Cardiac fibroblast (primary cell): ENCODE results near the gene ERP29.
"Not testable (repeated sequence)": the region's sequence is repeated elsewhere in the genome, so short reads cannot be mapped to it uniquely, and the experiment has no call there.

Experiments
- DNase-seq, 2 donors: peaks; one replicate each; pipeline versions ENCODE4 v3.0.0 to v3.0.0-alpha.2; 2010; ENCODE audit warnings: low read depth in 2 of 2
- H3K4me3 ChIP-seq, 2 donors: replicated peaks in 1 of 2; 1 replicate in 1 of 2; 2 replicates in 1 of 2; pipeline ENCODE4 v1.5.1; 2011; ENCODE audit warnings: low read depth in 2 of 2, low read length in 2 of 2, mild to moderate bottlenecking in 2 of 2, moderate library complexity in 1 of 2
- CTCF ChIP-seq: IDR thresholded peaks from one replicate; pipeline ENCODE4 v1.5.1; 2011; ENCODE audit warnings: low read depth, mild to moderate bottlenecking, low read length, inconsistent platforms

Gene ERP29

DNA sequence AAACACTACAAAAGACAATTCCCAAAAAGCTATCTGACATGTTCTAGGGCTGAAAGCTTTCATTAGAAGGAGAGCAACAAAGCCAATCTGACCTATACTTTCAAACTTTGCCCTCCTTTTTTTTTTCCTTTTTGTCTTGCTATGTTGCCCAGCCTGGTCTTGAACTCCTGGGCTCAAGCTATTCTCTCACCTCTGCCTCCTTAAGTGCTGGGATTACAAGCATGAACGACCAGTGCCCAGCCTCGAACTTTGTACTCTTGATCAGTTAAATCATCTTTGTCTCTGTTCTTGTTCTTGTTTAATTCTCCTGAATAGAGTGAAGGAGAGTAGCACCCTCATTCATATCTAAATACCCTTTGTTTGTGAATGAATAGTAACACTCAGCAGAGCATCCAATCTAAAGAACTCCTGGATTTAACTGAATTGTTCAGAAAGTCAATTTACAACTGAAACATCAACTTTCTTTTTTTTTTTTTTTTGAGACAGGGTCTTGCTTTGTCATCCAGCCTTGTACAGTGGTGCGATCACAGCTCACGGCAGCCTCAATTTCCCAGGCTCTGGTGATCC, 22.1 kb downstream of the ERP29 start:
- TF ChIP-seq CTCF: no peak
- no peak overlapping the region for H3K4me3 ChIP-seq
- DNase-seq: no peak

DNA sequence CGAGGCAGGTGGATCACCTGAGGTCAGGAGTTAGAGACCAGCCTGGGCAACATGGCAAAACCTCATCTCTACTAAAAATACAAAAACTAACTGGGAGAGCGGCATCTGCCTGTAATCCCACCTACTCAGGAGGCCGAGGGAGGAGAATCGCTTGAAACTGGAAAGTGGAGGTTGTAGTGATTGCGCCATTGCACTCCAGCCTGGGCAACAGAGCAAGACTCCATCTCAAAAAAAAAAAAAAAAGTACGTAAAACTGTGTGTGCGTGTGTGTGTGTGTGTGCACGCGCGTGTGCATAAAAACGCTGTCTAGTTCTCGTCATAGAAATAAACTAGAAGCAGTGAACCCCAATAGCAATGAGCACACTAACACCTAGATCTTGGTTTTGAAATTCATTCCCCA, 23.4 kb downstream of the ERP29 start:
- not testable (repeated sequence) for H3K4me3 ChIP-seq, DNase-seq

DNA sequence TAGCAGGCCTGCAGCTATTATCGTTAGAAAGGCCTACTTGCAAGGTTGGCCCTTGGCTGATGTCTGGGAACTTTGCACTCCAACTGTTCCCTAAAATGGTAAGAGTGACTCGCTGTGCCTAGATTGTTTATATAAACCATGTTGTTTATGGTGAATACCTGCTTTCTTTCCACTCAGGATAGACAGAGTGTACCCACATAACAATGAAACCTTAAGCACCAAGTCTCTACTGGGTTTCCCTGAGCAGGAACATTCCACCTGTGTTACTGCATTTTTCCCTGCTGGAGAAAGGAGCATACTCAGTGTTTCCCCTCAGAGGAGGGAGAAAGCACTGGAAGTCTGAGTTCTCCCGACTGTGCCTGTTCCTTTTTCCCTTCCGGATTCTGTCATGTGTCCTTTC, 32.8 kb downstream of the ERP29 start:
- no peak overlapping the region for H3K4me3 ChIP-seq
- DNase-seq: no peak
- no peak for TF ChIP-seq CTCF

- no peak for DNase-seq
- TF ChIP-seq CTCF: no peak
- H3K4me3 ChIP-seq: no peak overlapping the region
These were observed 36.1 kb downstream of the ERP29 start for GRCh38 chr12:112049351-112049750.

DNA sequence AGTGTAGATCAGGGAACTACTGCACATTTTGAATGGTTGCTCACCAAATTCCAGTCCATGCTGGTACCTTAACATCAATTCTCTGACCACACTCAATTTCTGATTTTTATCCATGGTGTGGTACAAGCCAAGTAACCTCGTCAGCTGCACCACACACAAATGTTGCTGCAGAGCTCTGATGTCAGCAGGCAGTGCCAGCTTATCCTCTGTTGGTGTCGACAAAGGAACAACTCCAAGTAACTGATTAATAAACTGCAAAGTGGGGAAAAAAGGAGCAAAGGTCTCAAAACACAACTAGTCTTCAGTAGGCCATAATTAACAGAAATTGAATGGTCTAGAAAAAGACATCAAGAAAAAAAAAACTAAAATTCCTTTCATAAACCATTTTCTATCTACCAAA, 47.9 kb downstream of the ERP29 start:
- H3K4me3 ChIP-seq: no peak overlapping the region
- DNase-seq: no peak
- no peak for TF ChIP-seq CTCF

DNA sequence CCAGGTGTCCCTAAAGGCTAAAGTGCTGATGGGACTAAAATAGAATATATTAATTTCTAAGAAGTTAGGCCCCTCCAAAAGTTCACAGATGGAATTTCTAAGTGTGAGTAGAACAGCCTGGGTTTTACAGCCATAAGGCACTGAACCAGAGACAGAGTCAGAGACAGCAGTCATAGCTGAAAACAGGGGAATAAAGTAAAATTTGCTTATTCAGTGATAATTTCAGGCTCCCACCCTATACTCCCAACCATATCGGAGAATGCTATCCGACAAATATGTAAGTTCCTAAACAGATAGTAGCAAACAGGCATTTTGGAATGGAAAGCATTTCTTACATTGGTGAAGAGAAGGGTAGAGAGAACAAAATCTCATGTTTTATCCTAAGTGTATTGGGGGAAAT, 50.0 kb downstream of the ERP29 start:
- no peak for DNase-seq
- no peak for TF ChIP-seq CTCF
- H3K4me3 ChIP-seq: no peak overlapping the region

- DNase-seq: no peak
These were observed 53.3 kb downstream of the ERP29 start for GRCh38 chr12:112066566-112066965.

More at GRCh38 chr12:112066566-112066965, 53.3 kb downstream of the ERP29 start:
- no peak overlapping the region for H3K4me3 ChIP-seq
- no peak for TF ChIP-seq CTCF
